GM18867 (cell line): Measurements from ENCODE around the gene FAM120B.

Source experiments
- ATAC-seq: cut with Tn5 transposase; IDR thresholded peaks from one replicate; pipeline ENCODE4 v1.9.1; 2021; ENCODE audit warnings: mild to moderate bottlenecking, moderate library complexity; ENCODE audit not compliant: unreplicated experiment

Gene FAM120B

DNA sequence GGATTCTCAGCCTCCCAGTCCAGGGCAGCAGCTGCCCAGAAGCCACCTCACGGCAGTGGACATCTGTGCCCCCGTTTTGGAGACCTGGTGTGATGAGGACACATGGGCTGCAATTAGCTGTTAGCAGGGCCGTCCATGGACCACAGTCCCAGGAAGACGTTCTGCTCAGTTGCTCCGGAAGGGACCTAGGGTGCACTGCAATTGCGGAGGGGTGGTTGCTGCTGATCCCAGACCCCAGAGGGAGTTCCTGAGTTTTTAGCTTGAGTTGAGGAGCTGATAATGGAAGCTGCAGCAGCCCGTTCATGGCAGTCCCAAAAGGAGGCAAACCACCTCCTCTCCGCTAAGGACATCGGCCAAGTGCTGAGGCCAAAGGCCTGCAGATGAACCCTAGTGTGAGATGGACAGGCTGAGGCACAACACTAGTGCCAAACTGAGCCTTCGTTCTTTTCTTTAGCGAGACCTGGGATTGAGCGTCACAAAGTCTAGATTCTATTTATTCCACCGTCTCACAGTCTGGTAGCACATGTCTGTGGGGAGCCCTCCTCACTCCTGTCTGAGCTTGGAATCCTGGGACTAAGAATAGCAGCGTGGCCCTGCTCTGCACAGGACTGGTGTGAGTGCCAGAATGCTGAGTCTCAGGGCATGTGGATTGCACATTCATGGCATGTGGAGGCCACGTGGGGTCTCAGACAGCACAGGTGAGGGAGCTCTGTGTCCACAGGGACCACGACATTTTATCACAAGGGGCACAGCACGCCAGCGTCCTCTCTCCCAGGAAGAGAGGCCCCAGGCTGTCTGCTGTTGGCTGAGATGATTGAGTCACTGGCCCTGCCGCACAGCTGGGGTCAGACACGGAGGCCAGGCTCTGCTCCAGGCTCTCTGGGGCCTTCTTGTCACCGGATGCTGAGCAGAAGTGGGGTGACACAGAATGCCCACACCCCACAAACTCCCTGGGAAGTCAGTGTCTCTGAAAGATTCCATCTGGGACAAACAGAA is 133.1 kb downstream of the FAM120B start:
- ATAC-seq = no peak

DNA sequence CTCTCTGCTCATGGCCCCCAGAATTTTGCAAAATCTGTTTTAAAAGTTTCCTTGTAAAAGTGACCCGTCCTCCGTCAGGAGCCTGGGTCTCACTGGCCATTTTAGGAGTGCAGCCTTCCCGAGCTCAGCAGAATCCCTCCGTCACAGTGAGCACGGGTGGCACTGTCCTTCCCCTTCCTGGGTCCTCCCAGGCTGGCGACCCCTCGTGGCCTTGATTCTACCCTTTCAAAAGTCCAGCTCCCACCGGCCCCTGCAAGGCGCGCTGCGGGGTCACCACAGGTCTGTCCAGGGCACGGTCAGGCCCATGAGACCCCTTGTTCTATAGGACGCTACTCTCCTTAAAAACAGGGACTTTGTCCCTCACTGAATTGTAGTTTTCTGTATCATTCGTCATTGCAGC is 133.9 kb downstream of the FAM120B start:
- no peak for ATAC-seq

DNA sequence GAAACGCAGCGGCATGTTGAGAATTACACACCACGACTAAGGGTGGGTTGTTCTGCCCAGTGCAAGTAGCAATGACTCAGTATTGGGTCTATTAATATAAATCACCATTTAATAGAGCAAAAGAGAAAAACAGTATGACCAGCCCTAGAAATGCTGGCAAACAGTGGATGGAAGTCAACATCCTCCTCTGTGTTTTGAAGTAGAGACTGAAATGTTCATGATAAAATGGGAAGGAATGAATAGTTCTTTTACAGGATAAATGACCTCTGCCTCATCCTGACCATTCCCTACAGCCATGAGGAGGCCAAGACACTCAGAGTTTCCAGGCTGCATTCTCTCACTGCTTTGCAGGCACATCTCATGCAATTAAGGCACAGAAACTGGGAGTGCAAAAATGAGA is 134.8 kb downstream of the FAM120B start:
- no peak for ATAC-seq

DNA sequence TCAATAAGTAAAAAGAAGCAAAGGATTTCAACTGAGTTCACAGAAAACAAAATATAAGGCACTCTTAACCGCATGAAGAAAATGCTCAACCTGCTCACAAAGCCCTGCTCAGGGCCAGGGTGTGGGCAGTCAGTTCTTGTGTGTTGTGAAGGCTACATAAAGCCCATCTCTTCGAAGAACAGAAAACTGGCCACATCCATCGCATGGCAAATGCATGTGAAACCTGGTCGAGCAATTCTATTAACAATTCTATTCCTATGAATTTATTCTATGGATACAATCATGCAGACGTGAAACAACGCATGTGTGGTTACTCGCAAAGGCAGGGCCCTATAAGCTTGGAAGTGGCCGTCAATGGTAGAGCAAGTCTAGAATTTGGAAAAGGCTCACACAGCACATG is 136.0 kb downstream of the FAM120B start:
- no peak for ATAC-seq

DNA sequence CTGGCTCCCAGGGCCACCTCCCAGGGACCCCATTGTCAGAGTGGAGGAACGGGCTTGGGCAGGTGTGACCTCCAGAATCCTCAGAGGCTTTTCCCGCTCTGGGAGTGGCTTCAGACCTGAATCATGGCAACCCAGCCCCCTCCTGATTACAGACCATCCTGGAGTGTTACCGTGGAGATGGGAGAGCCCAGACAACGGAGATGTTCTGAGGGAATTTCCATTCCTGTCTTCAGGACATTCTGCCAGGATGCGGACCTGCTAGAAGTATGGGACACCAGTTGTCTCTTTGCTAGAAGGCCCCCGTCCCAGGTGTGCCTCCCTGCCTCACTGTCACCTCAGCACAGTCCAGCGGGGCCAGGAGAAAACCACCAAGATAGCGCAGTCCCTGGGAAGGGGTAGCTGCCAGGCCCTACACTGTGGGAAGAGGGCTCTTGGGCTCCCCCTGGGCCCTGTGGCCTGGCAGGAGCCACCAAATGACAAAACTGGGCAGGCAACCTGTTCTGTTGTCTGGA is 136.6 kb downstream of the FAM120B start:
- no peak for ATAC-seq

DNA sequence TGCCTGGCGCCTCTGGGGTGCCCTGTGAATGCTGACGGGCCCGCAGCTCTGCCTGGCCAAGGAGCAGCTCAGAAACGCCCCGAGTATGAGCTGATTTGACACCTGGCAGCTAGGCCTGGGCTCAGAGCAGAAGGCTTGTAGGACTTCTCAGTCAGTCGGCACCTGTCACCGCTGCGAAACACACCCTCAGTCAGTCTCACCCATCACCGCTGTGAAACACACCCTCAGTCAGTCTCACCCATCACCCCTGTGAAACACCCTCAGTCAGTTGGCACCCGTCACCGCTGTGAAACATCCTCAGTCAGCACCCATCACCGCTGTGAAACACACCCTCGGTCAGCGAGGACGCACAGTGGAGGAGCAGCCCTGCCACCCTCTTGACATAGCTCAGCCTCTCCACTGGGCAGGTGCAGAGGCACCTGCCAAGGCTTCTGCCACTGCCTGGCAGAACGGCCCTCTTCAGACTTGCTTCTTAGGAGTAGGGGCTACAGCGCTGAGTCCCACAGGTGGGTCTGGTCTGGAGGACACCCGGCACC is 137.6 kb downstream of the FAM120B start:
- no peak for ATAC-seq

DNA sequence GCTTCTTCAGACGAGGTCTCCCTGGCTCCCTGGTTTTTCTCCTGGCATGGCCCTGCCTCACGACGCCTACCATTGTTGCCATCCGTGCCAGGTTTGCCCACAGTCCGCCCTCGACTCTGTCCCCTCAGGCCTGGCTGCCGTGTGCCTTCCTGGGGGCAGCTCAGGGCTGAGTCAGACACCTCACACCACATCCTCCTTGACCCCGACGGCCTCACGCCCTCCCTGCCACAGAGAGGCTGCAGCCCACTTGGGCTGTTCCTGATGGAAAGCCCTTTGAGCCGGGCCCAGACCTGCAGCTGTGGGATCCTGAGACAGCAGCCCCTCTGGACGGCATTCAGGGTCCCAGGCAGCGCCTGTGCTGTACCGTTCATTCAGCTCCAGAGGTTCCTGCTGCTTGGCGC is 138.3 kb downstream of the FAM120B start:
- ATAC-seq = no peak

DNA sequence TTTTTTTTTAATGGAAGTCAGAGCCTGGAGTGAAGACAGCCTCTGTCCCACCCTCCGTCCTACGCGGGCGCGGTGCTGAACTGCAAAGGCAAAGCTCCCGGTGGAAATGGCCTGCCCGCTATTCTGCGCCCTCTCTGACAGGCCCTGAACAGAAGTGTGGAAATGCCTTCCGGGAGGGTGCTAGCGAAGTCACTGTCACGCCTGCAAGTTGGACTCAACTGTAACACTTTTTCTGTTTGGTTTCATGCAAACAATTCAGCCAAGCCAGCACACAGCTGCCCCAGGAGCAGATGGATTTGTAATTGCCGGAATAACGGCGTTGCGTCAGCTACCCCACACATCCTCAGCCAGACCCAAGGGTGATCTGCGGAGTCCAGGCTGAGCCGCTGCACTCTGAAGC is 138.9 kb downstream of the FAM120B start:
- ATAC-seq = no peak

DNA sequence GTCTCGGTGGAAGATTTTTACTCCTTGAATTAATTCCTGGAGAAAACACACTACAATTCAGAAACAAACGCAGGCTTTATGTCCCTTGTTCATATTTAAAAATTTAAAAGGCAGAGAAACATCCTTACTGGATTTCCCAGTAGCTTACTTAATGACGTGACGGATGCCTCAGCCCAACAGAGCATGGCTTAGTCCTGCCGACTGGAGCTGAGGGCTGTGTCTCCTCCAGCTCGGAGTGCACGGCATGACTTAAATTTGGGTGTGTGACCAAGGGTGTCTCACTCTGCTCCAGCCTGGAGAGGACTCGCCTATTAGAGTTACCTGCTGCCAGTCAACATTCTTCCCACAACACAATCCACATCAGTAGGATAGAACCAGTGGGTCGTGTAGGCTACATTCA is 139.4 kb downstream of the FAM120B start:
- ATAC-seq = no peak

DNA sequence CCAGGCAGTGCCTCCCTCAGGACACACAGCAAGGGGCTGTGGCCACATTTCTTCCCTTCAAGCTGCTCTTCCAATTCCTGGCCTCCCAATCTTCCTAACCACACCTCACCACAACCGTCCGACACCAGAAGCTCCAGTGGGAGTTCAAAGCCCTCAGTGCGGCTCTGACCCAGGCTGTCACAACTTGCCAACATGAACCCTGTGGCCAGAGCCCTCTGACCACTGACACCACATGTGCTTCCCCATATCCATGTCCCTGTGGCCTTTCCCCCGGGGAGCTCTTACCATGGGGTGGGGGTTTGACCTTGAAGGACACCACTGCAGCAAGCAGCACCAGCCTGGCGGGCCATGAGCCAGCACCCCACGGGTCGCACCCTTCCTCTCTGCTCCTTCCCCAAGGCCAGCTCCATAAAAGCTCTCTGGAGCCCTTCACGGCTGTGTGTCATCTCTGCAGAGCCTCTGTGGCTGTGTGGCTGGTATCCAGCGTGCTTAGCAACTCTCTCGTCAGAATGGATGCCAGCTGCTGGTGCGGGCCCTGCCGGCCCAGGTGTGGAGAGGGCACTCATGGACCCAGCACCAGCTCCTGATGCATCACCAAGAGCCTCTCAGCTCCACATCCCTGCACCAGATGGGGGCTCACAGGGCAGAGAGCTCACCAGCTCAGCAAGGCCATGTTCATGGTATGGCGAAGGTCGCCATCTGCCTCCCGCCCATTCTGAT is 140.4 kb downstream of the FAM120B start:
- ATAC-seq = no peak

DNA sequence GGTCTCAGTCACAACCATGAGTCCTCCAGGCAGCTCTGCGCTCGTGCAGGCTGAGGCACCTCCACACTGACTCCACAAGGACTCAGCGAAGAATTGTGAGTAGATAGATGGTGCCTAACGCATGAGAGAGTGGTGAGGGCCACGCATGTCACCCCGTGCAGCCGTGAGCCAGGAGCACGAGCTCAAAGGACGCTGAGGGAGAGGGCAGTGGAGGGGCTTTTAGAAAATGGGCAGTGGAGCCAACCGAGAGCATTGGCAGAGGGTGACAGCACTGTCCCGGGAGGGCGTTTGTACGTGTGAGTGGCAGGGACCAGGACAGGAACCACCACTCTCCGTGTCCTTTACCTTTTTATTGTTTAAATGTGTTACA is 141.0 kb downstream of the FAM120B start:
- ATAC-seq = no peak

DNA sequence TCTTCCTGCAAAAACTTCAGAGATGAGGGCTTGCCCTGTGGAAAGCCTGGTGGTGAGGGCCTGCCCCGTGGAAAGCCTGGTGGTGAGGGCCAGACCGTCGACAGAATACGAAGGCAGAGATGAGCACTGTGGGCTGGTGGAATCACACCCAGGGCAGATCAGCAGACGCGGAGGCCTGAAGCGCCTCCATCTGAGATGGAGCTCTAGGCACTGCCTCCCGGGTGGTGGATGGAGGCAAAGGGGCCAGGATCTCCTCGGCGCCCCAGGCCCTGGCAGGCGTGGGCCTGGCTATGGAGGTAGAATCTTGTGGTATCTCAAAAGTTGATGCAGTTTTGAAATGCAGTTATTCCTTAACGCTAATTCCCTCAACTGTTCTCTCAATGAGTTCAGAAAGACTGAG is 141.8 kb downstream of the FAM120B start:
- ATAC-seq = no peak

DNA sequence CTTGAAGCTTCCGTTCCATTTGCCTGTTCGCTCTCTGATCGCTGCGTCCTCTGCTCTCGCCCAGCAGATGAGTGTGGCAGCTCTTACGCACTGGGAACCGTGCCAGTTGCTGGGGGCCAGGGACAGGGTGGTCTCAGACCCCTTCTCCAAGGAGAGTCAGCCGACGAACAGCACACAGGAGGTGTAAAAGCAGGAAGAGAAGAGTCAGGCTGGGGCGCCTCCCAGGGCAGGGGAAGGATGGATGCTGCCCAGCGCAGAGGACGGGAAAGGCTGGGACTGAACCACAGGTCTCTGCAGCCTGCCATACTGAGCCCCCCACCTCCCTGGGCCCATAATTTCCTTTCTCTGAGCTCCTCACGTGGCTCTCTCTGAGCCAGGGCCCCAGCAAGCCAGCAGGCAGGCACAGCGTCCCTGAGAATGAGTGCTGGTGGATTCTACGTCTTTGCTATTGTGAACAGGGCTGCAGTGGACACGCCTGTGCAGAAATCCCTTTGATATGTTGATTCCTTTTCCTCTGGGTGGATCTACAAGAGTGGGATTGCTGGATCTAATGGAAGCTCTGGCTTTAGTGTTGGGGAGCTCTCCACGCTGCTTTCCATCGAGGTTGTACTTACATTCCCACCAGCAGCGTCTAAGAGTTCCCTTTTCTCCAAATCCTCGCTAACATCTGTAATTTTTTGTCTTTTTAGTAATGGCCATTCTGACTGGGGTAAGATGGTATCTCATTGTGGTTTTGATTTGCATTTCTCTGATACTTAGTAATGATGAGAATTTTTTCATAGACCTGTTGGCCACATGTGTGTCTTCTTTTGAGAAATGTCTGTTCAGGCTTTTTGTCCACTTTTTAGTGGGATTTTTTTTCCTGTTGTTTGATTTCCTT is 142.4 kb downstream of the FAM120B start:
- no peak for ATAC-seq

DNA sequence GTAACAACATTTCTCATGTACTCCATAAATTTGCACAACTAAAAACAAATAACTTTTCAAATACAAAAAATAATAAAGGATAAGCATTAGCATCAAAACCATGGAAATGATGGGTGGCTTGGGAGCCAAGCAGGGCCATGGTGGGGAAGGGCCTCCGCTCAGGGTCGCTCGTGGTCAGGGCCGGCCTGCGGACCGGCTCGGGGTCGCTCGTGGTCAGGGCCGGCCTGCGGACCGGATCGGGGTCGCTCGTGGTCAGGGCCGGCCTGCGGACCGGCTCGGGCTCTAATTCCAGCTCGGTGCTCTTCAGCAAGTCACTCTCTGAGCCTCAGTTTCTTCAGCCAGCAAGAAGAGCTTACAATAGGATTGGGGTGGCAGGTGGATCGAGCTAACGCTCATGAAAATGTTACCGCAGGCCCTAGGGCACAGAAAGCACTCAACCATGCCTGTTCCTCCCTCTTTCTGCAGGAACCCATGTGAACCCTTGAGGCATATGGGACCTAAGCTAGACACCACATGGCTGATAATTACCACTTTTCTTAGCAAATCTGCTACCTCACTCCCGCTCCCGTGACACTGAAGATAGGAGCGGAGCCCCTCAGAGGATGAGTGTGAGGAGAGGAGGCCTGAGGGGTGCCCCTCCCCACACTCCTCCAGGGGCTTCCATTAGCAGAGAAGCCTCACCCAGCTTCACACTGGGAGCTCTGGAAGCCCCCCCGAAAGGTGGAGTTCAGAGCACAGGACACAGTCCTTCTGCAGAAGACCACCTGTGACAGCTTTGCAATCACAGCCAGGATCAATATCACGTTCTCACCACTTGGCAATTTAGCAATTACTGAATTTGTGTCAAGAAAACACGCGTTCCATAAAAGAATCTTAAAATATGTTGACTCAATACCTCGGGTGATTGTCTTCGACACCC is 143.5 kb downstream of the FAM120B start:
- ATAC-seq = no peak

DNA sequence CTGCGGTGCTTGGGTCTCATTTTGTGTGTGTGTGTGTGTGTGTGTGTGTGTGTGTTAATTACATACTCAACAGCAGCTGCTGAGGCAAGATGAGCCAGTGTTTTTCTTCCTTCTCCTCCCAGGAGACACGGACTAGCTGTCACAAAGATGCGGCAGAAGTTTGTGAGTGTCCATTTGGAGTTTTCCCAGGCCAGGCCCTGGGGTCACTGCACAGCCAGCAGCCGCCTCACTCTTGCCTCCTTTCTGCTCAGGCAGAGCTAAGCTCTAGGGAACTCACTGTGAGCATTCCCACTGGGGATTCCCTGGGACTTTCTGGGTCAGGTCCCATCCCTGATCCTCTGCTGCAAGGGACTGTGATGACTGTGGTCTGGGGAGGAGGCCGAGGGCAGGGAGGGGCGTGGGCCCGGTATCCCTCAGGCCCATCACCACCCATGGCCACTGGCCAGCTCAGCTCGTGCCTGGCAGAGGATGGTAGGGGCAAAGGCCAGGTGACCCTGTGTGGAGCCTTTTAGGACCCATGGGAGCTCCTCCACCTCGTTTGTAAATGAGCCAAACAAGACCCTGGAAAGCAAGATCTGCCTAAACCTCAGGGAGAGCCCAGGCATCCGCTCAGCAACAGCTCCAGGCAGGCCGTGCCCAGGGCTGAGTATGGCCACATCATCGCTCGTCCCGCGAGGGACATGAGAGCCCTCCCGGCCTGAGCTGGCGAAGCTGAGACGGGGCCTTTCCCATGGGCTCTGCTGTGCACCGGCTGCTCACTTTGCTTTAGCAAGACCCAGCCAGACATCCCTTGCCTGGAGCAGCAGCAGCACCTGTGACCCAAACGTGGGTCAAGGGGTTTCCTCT is 144.6 kb downstream of the FAM120B start:
- no peak for ATAC-seq

DNA sequence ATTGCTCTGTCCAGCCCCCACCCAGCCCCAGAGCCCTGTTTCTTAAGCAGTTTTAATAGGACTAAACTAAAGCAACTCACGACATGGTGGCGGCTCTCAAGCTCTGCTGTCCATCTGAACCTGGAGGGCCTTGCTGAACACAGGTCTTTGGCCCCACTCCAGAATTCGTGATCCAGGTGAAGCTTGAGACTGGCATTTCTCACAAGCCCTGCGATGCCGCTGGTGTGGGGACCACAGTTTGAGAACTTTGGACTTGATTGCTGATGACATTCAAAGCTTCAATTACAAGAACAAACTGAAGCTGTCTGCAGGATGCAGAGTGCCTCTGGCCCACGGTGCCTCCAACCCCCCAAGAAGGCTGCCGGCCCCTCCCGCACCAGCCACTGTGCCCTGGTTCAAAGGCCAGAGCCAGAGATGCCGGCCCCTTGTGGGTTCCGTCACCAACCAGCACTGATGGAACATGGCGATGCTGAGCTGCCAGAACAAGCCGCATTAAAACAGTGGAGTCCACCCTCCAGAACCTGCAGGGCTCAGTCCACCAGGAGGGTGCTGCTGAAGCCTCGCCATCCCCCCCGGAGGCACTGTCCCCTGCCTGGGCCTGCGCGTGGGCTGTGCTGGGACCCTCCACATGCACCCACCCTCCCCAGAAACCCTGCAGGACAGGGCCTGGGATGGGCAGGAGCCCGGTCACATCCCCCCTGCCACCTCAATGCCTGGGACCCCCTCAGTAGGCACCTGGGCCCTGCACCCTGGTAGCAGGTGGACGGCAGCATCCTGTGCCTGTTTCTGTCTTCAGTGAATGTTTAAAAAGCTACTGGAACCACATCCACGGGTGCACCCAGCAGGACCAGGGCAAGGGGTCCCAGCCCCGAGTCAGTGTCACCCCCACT is 145.4 kb downstream of the FAM120B start:
- no peak for ATAC-seq

DNA sequence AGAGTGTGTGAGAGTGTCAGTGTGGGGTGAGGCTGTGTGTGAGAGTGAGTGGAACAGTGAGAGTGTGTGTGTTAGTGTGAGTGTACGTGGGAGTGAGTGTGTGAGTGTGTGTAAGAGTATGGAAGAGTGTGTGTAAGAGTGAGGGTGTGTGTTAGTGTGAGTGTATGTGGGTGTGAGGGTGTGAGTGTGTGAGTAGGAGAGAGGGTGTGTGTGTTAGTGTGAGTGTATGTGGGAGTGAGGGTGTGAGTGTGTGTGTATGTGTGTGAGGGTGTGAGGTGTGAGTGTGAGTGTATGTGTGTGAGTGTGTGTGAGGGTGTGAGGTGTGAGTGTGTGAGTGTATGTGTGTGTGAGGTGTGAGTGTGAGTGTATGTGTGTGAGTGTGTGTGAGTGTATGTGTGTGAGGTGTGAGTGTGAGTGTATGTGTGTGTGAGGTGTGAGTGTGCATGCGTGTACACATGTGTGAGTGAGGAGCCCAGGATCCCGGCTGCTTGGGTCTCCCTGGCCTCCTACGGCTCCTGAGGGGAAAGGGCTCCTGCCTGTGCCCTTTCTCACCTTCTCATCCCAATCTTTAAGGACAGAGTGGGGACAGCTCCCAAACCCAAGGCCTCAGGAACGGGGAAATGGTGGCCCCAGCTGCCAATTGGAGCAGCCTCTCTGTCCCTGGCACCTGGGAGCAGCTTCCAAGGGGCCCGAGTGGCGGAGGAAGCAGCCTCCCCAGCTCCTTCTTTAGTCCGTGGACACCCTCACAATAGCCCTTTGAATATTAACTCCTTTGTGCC is 146.4 kb downstream of the FAM120B start:
- no peak for ATAC-seq
